ENCODE measurements around the gene GNAO1. TPM values are rescaled to one million over a fixed set of nuclear protein-coding genes. Genes with fewer than 3 reads are reported as not detected.

Gene GNAO1
- polyA plus RNA-seq, 3 donors from 2014 or later, result 0.45 to 0.88 TPM; not detected in 1

DNA sequence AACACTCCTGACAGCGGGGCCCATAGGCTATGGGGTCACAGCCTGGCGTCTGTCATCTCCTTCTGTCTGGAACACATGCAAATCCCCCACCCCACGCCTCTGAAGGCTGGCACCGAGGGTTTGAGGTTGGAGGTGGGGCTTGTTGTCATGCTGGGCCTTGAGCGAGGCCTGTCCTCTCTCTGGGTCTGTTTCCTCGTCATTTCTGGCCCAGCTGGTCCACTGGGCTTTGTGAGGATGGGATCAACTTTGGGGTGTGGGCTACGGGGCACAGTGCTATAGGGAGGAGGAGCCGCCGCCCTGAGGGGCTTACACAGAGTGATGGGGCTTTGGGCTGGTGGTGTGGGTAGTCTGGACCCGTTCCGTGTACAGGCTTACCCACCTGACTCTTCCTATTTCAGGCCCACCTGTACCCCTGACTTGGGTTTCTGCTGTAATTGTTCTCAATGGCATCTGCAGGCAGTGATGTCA lies 146.6 kb downstream of the GNAO1 start:
- H3K27me3 Mint-ChIP-seq (ENCODE audit: low read depth in 3 of 3), result peaks cover 0 to 2% (median 1%) of the 10 kb centered on the region in 3 donors
- H3K27ac Mint-ChIP-seq, result no peak overlapping the region
- no peaks in the 10 kb centered on the region for H3K36me3 Mint-ChIP-seq
- DNase-seq, result no peak
- no peak overlapping the region for H3K4me3 Mint-ChIP-seq
- H3K4me1 Mint-ChIP-seq, result no peaks in the 10 kb centered on the region
- no peaks in the 10 kb centered on the region for H3K9me3 Mint-ChIP-seq

DNA sequence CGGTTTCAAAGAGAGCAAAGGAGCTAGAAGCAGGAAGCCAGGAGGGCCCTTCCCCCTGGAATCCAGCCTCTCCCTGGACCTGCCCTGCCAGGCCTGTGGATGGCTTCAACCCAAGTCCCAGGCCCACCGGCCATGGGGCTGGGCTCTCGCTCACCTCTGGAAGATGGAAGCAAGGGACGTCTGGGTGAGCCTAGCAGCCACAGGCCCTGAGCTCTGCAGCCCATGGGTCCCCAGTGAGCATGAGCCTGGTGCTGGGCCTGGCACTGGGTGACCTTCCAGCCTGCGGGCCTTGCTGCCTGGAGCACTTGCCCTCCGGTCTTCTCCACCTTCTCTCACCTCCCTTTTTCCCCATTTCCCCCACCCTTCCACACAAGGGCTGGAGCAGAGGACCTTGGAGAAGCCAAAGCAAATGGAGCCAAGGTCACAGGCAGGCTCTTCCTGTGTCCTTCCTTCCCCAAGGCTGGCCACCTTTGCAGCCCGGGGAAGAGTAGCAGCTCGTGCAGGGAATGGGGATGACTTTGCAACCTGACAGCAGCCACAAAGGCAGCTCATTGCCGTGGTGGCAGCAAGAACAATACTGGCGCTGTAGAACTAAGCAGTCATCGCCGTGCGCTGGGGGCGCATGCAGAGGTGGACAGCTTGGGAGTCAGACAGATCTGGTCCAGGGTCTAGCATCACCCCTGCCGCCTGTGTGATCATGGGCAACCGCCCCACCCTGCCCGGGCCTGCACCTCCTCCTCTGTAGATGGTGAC lies 147.5 kb downstream of the GNAO1 start:
- H3K27ac Mint-ChIP-seq, result no peak overlapping the region
- no peaks in the 10 kb centered on the region for H3K36me3 Mint-ChIP-seq
- no peaks in the 10 kb centered on the region for H3K4me1 Mint-ChIP-seq
- peaks cover 0 to 2% (median 1%) of the 10 kb centered on the region in 3 donors for H3K27me3 Mint-ChIP-seq (ENCODE audit: low read depth in 3 of 3)
- no peak for DNase-seq
- no peaks in the 10 kb centered on the region for H3K9me3 Mint-ChIP-seq
- H3K4me3 Mint-ChIP-seq, result no peak overlapping the region

DNA sequence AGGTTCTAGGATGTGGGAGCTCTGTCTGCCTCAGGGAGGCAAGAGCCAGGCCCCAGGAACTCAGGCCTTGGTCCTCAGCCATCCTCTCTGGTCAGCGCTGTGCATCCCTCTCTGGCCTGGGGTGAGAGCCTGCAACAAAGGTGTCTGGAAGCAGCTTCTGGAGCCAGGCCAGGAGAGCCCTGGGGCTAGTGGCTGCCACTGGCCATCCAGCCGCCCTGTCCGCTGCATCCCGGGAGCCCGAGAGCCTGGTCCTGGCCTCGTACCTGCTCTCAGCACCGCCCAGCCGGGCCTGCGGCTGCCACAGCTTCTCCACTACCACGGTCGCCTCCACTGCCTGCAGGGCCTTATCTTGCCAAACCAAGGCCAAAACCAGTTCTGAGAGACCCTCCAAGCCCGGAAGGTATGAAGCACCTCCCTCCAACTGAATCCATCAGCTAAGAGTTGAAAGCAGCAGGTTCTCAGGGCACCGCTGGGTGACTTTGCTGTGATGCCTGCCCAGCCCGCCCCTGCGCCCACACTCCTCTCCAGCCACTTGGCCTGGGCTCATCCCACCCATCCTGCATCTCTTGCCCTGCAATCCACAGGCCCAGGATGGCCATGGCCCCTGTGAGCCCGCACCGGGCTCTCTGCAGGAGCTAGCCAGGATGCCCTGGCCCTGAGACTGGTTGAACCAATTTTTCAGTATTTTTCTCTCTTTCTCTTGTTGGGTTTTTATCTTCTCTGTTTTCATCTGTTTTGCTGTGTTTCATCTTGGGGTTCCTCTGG lies 148.3 kb downstream of the GNAO1 start:
- Mint-ChIP-seq H3K27ac (no peak overlapping the region), H3K27me3 (ENCODE audit: low read depth in 3 of 3) (peaks cover 0 to 1% (median 0%) of the 10 kb centered on the region in 3 donors), H3K4me1 (no peaks in the 10 kb centered on the region)

DNA sequence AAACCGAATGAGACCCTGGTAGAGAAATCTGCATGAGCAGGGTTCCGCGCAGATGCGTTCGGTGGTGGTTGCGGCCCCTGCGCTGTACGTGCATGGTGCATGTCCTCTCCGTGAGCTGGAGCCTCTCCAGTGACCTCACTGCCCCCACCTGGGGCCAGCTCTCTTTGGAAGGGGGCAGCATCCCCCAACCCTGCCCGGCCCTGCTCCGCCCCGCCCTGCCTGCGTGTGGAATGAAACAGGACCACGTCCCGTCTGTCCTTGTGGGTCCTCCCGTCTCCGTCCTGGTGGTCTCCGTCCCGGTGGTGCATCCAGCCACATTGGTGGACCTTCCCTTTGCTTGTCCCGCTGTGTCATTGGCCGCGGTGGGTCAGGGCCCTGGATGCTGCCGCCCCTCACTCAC lies 149.1 kb downstream of the GNAO1 start:
- no peak overlapping the region for H3K4me3 Mint-ChIP-seq
- H3K9me3 Mint-ChIP-seq, result no peaks in the 10 kb centered on the region
- H3K4me1 Mint-ChIP-seq, result no peaks in the 10 kb centered on the region
- DNase-seq, result no peak
- H3K27me3 Mint-ChIP-seq (ENCODE audit: low read depth in 3 of 3), result peaks cover 0 to 1% (median 0%) of the 10 kb centered on the region in 3 donors
- H3K36me3 Mint-ChIP-seq, result no peaks in the 10 kb centered on the region
- H3K27ac Mint-ChIP-seq, result no peak overlapping the region

More for the DNA sequence above, 148.3 kb downstream of the GNAO1 start:
- H3K36me3 Mint-ChIP-seq, result no peaks in the 10 kb centered on the region
- no peak overlapping the region for H3K4me3 Mint-ChIP-seq
- no peak for DNase-seq
- H3K9me3 Mint-ChIP-seq, result no peaks in the 10 kb centered on the region

DNA sequence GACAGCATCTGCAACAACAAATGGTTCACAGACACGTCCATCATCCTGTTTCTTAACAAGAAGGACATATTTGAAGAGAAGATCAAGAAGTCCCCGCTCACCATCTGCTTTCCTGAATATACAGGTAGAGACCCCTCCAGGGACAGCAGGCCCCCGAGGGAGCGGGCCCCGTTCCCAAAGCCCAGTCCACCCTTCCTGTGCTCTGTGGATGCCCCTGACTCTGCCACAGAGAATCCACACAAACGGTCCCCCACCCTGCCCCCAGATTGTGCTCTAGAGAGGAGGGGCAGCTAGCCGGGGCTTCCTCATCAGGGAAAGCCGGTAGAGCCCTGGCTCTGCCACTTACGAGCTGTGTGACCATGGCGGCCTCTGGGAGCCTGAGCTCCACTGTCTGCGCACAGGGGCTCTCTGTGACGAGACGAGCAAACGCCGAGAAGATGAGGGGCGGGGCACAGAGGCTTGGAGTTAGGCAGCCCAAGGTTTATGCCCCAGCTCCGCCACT lies 149.6 kb downstream of the GNAO1 start:
- peaks cover 0 to 1% (median 0%) of the 10 kb centered on the region in 3 donors for H3K27me3 Mint-ChIP-seq (ENCODE audit: low read depth in 3 of 3)
- no peaks in the 10 kb centered on the region for H3K36me3 Mint-ChIP-seq
- no peaks in the 10 kb centered on the region for H3K9me3 Mint-ChIP-seq
- H3K4me3 Mint-ChIP-seq, result no peak overlapping the region
- DNase-seq, result no peak
- H3K27ac Mint-ChIP-seq, result no peak overlapping the region
- H3K4me1 Mint-ChIP-seq, result no peaks in the 10 kb centered on the region

DNA sequence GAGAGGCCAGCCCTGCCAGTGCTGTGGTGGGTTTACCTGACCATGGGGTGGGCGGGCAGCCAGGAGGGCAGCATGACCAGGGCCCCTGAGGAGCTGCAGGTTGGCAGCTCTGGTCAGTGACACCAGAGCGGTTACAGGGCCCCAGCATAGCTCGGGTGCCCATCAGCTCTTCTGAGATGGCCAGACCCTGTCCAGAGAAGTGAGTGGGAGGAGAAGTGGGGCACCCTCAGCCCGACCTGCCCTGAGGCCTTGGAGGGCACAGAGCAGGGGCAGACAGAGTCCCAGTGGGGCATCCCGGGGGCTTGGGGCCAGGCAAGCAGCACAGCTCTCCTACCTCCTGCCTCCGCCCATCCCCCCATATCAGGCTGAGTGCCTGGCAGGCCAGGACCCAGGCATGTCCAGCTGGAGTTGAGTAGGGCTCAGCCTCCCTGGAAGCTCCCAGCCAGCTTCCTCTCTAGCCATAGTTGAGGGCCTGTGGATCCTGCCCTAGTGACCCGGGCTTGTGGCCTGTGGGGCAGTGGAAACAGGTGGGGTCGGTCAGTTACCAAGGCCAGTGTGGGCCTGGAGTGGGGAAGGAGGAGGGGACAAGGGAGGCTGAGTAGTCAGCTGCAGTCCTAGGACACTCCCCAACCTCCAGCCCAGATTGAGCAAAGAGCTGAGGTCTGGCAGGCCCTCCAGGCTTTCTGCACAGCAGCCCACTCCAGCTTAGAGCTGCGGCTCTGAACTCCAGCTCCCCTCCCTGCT lies 150.5 kb downstream of the GNAO1 start:
- Mint-ChIP-seq H3K36me3 (no peaks in the 10 kb centered on the region), H3K4me3 (no peak overlapping the region), H3K27ac (no peak overlapping the region), H3K27me3 (ENCODE audit: low read depth in 3 of 3) (peaks cover 0 to 3% (median 0%) of the 10 kb centered on the region in 3 donors), H3K4me1 (no peaks in the 10 kb centered on the region), H3K9me3 (no peaks in the 10 kb centered on the region)
- no peak for DNase-seq

DNA sequence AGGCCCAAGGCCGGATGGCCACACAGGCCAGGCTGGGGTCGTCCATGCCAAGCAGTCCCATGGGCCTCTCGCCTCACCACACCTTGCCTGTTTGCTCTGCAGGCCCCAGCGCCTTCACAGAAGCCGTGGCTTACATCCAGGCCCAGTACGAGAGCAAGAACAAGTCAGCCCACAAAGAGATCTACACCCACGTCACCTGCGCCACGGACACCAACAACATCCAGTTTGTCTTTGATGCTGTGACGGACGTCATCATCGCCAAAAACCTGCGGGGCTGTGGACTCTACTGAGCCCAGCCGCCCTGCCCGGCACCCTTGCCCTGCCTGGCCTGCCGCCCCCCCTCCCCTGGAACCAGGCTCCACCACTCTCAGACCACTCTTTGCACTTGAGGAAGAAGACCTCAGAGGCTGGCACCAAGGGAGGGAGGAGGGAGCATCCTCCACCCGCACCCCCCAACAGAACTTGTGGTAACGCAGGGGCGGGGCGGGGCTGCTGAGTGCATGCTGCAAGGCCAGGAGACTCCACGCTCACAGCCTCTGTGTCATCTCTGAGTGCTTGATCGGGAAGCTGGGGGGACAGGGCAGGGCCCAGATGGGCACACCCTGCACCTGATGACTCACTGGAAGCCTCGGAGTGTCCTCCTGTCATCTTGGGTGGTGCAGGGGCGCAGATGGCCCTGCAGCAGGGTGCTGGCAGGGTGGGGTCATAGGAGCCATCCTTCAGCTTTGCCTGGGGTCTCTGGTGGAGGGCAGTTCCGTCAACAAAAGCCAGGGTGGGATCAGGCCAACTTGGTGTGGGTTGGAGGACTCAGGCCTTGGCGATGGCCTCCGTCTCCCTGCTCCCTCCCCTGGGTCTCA lies 152.6 kb downstream of the GNAO1 start:
- Mint-ChIP-seq H3K36me3 (no peaks in the 10 kb centered on the region), H3K27me3 (ENCODE audit: low read depth in 3 of 3) (peaks cover 0 to 2% (median 0%) of the 10 kb centered on the region in 3 donors), H3K4me3 (no peak overlapping the region), H3K9me3 (no peaks in the 10 kb centered on the region), H3K27ac (no peak overlapping the region), H3K4me1 (no peaks in the 10 kb centered on the region)
- DNase-seq, result no peak

DNA sequence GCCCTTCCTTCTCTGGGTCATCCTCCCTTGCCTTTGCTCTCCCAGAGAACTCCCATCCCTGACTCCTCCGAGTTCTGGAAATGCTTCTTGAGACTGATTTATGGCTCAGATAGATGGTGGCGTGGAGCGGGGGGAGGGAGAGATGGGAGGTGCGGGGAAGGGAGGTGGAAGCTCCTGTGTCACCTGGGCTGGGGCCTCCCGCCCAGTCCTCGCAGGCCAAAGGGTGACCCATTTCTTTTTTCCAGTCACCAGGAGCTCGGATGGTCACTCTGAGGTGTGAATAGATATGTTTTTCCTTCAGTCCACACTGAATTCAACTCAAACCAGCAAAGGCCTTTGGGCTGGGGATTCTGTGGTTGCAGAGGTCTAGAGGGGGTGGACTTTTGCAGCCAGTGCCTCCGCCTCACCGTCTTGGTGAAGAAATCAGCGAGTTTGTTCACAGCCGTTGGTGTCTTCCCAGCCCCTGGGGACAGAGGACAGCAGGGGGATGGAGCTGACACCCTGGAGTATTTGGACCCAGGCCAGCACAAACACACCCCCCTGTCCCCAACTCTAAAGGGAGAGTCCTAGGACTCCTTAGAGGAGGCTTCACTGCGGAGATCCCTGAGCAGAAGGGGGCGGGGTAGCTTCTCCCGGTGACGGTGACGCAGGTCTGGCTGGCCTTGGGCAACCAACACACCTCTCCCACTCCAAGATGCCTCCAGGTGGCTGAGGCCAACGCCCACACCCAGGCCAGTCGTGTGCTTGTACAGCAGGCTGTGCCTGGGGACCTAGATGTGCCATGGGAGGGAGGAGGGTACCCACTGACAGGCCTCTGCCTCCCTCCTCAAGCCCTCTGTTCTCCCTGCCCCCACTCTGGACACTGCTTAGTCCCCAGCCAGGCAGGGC lies 153.5 kb downstream of the GNAO1 start:
- no peaks in the 10 kb centered on the region for H3K36me3 Mint-ChIP-seq
- no peaks in the 10 kb centered on the region for H3K4me1 Mint-ChIP-seq
- no peaks in the 10 kb centered on the region for H3K9me3 Mint-ChIP-seq
- peaks cover 0 to 2% (median 0%) of the 10 kb centered on the region in 3 donors for H3K27me3 Mint-ChIP-seq (ENCODE audit: low read depth in 3 of 3)
- no peak overlapping the region for H3K4me3 Mint-ChIP-seq
- no peak overlapping the region for H3K27ac Mint-ChIP-seq
- DNase-seq, result no peak

DNA sequence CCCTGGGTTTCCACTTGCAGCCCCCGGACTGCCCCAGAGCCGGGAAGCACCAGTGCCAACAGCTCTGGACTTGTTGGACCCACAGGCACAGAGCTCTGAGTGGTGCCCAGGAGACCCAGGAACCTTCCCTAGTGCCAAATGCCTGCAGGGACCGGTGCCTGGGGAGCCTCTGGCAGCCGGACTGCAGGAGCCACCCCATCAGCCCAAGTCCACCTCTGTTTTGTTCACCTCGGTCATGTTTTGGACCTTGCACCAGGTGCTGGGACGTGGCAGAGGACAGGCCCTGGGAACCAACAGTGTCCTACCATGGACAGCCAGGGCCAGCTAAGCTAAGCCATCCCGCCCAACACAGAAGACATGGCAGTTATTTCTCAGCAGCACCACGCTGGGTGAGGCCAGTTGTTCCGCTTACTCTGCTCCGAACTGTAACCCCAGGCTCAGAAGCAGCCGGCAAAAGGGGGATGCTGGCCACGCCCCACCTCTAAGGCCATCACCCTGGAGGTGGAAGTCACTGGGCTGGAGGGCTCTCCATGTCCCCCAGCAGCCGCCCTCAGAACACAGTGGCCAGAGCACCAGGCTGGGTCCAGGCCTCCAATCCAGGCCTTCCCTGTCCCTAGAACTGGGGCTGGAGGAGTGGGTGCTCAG lies 154.2 kb downstream of the GNAO1 start:
- peaks cover 0 to 2% (median 0%) of the 10 kb centered on the region in 3 donors for H3K27me3 Mint-ChIP-seq (ENCODE audit: low read depth in 3 of 3)
- H3K4me3 Mint-ChIP-seq, result no peak overlapping the region
- no peaks in the 10 kb centered on the region for H3K36me3 Mint-ChIP-seq
- no peaks in the 10 kb centered on the region for H3K4me1 Mint-ChIP-seq
- no peak for DNase-seq
- H3K9me3 Mint-ChIP-seq, result no peaks in the 10 kb centered on the region
- no peak overlapping the region for H3K27ac Mint-ChIP-seq

DNA sequence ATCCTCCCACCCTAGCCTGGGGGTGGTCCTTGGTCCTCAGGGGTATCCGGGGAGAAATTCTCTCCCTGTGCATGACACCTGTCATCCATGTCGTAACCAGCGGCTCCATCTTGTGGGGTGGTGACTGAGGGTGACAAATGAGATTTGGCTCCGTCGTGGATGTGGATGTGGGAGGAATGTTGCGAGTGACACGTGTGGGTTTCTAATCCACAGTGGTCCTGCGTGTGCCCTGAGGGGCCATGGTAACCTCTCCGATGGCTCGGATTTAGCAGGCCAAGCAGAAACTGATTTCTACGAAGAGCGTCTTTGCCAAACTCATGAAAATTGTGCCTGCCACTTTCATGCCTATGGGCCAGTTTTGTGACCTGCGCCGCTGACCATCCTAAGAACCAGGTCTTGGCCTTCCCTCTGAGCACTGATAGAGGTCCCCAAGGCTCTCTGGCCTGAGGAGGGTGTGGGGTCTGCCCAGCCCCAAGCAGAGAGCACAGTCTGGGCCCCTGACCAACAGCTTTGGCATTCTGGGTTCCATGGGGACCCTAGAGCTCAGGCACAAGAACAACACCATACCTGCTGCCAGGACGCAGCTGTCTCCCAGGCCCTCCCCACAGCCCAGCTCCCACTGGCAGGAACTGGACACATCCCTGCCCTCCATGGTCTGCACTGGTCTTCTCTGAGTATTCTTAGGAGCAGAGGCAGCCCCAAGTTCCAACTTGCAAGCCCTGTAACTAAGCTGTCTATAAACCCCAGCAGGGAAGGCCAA lies 155.0 kb downstream of the GNAO1 start:
- H3K36me3 Mint-ChIP-seq, result no peaks in the 10 kb centered on the region
- H3K4me3 Mint-ChIP-seq, result no peak overlapping the region
- no peak for DNase-seq
- no peaks in the 10 kb centered on the region for H3K9me3 Mint-ChIP-seq
- H3K27me3 Mint-ChIP-seq (ENCODE audit: low read depth in 3 of 3), result peaks cover 0 to 2% (median 0%) of the 10 kb centered on the region in 3 donors
- H3K4me1 Mint-ChIP-seq, result no peaks in the 10 kb centered on the region
- H3K27ac Mint-ChIP-seq, result peak overlapping the region in 2 of 6 donors; percentile 32 to 63

DNA sequence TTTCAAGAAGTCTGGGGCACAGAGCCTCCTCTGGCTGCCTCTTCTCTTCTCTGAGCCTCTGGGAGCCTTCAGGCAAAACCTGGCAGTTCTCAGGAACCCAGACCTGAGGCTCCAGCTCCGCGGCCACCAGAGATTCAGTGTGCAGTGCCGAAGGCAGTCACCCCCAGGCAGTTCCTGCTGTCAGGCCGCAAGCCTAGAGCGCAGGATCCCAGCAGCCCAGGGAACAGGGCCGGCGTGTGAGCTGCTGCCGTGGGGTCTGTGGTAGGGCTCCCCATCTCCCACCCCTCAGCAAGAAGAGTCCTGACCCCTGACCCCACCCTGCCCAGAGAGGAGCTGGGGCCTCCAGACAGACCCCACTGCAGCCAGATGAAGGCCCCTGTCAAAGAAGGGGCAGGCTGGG lies 155.9 kb downstream of the GNAO1 start:
- no peaks in the 10 kb centered on the region for H3K4me1 Mint-ChIP-seq
- H3K27ac Mint-ChIP-seq, result no peak overlapping the region
- no peaks in the 10 kb centered on the region for H3K9me3 Mint-ChIP-seq
- no peak overlapping the region for H3K4me3 Mint-ChIP-seq
- H3K27me3 Mint-ChIP-seq (ENCODE audit: low read depth in 3 of 3), result peaks cover 0 to 3% (median 2%) of the 10 kb centered on the region in 3 donors
- DNase-seq, result no peak
- no peaks in the 10 kb centered on the region for H3K36me3 Mint-ChIP-seq
